Measurements from ENCODE around the gene KIF5C. TPM values are rescaled to one million over a fixed set of nuclear protein-coding genes. Genes with fewer than 3 reads are reported as not detected.

Gene KIF5C
- total and polyA plus RNA-seq, 9 donors, result 0.73 to 18.7 (median 3.3) TPM

DNA sequence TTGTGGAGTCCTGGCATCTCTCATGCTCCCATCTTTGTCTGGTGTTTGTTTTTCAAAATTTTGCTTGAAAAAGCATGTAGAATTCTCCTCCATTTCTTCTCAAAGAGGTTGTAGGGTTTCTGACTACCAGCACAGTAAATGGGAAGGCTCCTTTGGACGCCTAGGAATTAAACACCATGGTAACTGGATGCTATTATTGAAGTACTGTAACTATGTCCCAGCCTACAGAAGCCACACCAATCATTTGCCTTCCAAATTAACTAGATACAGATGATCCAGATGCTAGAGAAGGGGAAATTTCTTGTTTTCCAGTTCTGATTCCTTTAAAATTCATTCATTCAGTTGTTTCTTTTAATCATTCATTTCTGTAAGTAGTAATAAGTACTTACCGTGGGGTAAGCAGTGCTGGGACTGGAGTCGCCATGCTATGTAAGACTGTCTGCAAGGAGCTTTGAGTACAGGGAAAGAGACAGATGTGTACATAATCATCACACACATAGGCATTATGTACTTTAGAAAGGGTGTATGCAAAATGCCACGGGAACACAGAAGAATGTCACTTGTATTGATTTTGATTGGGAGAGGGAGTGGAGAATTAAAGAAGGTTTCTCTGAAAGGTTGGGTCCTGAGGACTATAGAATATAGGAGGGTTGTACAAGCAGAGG is 49.6 kb downstream of the KIF5C start:
- no peak overlapping the region for H3K27ac ChIP-seq
- H3K4me1 ChIP-seq (ENCODE audit: insufficient read depth), result no peaks in the 10 kb centered on the region
- WGBS, 3 donors, result 95 to 98% (median 97%) methylated on average over 4 of the region's 4 CpGs
- intact Hi-C loops (cut with DNase I), result no loop called here
- TF ChIP-seq POLR2A (IDR thresholded peaks at IDR 0.05) (no peak), EP300 (IDR thresholded peaks at IDR 0.05) (no peak)
- TF ChIP-seq, protein P1, sequence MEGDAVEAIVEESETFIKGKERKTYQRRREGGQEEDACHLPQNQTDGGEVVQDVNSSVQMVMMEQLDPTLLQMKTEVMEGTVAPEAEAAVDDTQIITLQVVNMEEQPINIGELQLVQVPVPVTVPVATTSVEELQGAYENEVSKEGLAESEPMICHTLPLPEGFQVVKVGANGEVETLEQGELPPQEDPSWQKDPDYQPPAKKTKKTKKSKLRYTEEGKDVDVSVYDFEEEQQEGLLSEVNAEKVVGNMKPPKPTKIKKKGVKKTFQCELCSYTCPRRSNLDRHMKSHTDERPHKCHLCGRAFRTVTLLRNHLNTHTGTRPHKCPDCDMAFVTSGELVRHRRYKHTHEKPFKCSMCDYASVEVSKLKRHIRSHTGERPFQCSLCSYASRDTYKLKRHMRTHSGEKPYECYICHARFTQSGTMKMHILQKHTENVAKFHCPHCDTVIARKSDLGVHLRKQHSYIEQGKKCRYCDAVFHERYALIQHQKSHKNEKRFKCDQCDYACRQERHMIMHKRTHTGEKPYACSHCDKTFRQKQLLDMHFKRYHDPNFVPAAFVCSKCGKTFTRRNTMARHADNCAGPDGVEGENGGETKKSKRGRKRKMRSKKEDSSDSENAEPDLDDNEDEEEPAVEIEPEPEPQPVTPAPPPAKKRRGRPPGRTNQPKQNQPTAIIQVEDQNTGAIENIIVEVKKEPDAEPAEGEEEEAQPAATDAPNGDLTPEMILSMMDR (IDR thresholded peaks at IDR 0.05), result no peak
- H3K27me3 ChIP-seq, result no peaks in the 10 kb centered on the region
- no peak for DNase-seq
- H3K4me3 ChIP-seq, result no peak overlapping the region
- H3K9me3 ChIP-seq, result no peaks in the 10 kb centered on the region
- no peaks in the 10 kb centered on the region for H3K36me3 ChIP-seq

DNA sequence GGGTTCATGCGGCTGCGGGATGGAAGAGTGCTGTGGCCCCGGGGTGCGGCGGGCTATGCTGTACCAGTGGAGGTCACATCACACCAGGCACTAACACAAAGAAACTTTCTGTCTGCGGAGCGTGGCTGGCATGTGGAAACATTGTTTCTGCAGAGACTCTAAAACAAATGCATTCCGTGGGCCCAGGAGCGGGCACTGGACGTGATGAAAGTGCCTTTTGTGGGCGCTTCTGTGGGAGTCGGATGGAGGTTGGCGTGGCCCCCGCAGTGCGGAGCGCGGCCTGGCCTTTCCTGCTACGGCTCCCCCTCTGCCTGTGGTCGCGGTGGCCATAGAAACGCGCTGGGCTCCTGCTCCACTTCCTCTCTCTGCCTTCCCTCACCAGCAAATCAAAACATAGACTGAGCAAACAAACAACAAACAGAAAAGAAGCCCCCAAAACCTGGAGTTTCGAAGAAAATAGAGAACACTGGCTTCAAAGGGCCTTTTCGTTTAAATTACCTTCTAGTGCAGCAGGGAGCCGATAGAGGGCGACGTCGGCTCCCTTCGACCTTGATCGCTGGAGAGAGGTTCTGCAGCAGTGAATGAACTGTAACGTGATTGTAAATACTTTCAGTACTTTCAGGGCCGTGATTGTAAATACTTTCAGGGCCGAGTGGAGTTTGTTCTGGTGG is 51.4 kb downstream of the KIF5C start:
- intact Hi-C loops (cut with DNase I), result no loop called here
- Histone ChIP-seq H3K27me3 (no peaks in the 10 kb centered on the region), H3K27ac (no peak overlapping the region), H3K4me3 (no peak overlapping the region), H3K9me3 (no peaks in the 10 kb centered on the region), H3K4me1 (ENCODE audit: insufficient read depth) (peaks cover 2% of the 10 kb centered on the region), H3K36me3 (no peaks in the 10 kb centered on the region)
- TF ChIP-seq, protein P1 (IDR thresholded peaks at IDR 0.05), result no peak
- no peak for TF ChIP-seq EP300 (IDR thresholded peaks at IDR 0.05)
- TF ChIP-seq POLR2A (IDR thresholded peaks at IDR 0.05), result no peak
- DNase-seq, result no peak
- whole genome bisulfite sequencing, 3 donors, result 69 to 82% (median 77%) methylated on average over 33 of the region's 33 CpGs

DNA sequence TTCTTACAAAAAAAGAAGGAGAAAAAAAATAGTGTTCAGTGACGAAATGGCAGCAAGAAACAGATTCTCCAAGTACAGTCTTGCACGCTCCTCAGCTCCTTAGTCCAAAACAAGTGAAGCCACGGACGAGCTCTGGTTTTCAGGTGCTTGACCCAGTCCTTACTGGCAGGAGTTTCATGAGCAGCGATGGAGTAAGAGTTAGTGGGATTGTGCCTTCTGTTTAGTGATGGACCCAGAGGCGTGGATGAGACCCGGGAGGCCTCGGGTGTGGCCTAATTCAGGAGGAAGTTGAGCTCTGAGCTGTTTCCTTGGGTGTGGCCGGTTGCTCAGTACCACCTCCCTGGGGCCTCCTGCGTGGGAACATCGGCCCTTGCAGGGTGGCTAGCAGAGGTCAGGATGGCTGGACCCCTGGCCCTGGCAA is 52.0 kb downstream of the KIF5C start:
- DNase-seq, result no peak
- Histone ChIP-seq H3K4me3 (no peak overlapping the region), H3K4me1 (ENCODE audit: insufficient read depth) (peaks cover 2% of the 10 kb centered on the region), H3K27me3 (no peaks in the 10 kb centered on the region), H3K9me3 (no peaks in the 10 kb centered on the region), H3K27ac (no peak overlapping the region), H3K36me3 (no peaks in the 10 kb centered on the region)
- TF ChIP-seq, protein P1 (IDR thresholded peaks at IDR 0.05), result no peak
- TF ChIP-seq POLR2A (IDR thresholded peaks at IDR 0.05) (no peak), EP300 (IDR thresholded peaks at IDR 0.05) (no peak)
- 87 to 94% (median 91%) methylated on average over 11 of the region's 11 CpGs for WGBS, 3 donors
- intact Hi-C loops (cut with DNase I), result no loop called here

DNA sequence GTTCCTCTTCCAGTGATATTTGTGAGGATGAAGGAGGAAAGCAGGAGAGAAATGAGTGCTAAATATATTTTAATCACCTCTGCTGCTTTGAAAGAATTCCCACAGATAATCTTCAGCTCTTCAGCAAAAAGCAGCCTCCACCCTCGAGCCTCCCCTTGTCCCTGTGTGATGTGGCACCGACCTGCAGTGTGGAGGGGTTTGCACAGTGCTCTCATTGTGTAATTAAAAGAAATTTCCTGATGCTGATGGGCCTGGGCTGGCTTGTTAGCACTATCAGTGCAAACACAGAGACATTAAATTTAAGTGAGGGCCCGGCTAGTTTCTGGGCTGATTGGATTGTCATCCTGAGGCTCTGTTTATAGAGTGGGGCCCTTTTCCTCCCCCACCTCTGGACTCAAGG is 53.4 kb downstream of the KIF5C start:
- Histone ChIP-seq H3K4me3 (no peak overlapping the region), H3K27me3 (no peaks in the 10 kb centered on the region), H3K36me3 (no peaks in the 10 kb centered on the region), H3K4me1 (ENCODE audit: insufficient read depth) (peaks cover 2% of the 10 kb centered on the region), H3K27ac (no peak overlapping the region), H3K9me3 (no peaks in the 10 kb centered on the region)
- intact Hi-C loops (cut with DNase I), result no loop called here
- DNase-seq, result no peak
- 61 to 69% (median 66%) methylated on average over 3 of the region's 3 CpGs for WGBS, 3 donors
- TF ChIP-seq EP300 (IDR thresholded peaks at IDR 0.05), result no peak
- no peak for TF ChIP-seq POLR2A (IDR thresholded peaks at IDR 0.05)
